ENCODE results near the gene MGLL. TPM values are rescaled to one million over a fixed set of nuclear protein-coding genes. Genes with fewer than 3 reads are reported as not detected.

MGLL gene
- total RNA-seq (2022; extraction: Qiagen RNA extraction), result 60.5 to 82.6 TPM (median 67.2 TPM) in 5 replicates

GRCh38 chr3:127822041-127822681 is at the start of gene MGLL:
Gene MGLL (minus strand): TSS chr3:127822515. CDS start chr3:127822318, 197 bp downstream.

GRCh38 chr3:127672429-127673190 is 149.7 kb downstream of the MGLL start, which contains the start of gene ABTB1:
Gene ABTB1 (plus strand): TSS chr3:127672952. CDS start chr3:127673026, 74 bp downstream.

Other genes starting within 250 kb of the MGLL start
- 36.1 to 60.5 TPM (median 52.5 TPM) in 5 replicates for gene TPRA1, start 231.8 kb downstream of the MGLL start, total RNA-seq (2022; extraction: Qiagen RNA extraction)
- gene MCM2, start 224.1 kb downstream of the MGLL start, total RNA-seq (2022; extraction: Qiagen RNA extraction), result 51.9 to 61.3 TPM (median 59.0 TPM) in 5 replicates
- 8.0 to 11.5 TPM (median 10.4 TPM) in 5 replicates for gene PODXL2, start 193.3 kb downstream of the MGLL start, total RNA-seq (2022; extraction: Qiagen RNA extraction)
- gene ABTB1, start 149.6 kb downstream of the MGLL start, total RNA-seq (2022; extraction: Qiagen RNA extraction), result 13.5 to 19.7 TPM (median 19.4 TPM) in 5 replicates
- not detected in 5 replicates for gene KBTBD12, start 92.7 kb upstream of the MGLL start, total RNA-seq (2022; extraction: Qiagen RNA extraction)
- 115 to 132 TPM (median 125 TPM) in 5 replicates for gene SEC61A1, start 229.9 kb upstream of the MGLL start, total RNA-seq (2022; extraction: Qiagen RNA extraction)